ENCODE results near the gene KIF21B.

The KIF21B gene

GRCh38 chr1:201026836-201027235 is 3.3 kb upstream of the KIF21B start:
- no peak for TF ChIP-seq CTCF (IDR thresholded peaks at IDR 0.05; ENCODE audit: low read depth, low read length)
- in situ Hi-C loops (cut with HindIII; ENCODE audit: low sequenced_read_pairs), result no loop called here
- no peak overlapping the region for H3K4me3 ChIP-seq (ENCODE audit: low read depth, low read length)
- DNase-seq (ENCODE audit: low read depth, low spot score), result no peak

GRCh38 chr1:201026234-201026633 is 2.7 kb upstream of the KIF21B start:
- in situ Hi-C loops (cut with HindIII; ENCODE audit: low sequenced_read_pairs), result no loop called here
- DNase-seq (ENCODE audit: low read depth, low spot score), result no peak
- no peak overlapping the region for H3K4me3 ChIP-seq (ENCODE audit: low read depth, low read length)
- no peak for TF ChIP-seq CTCF (IDR thresholded peaks at IDR 0.05; ENCODE audit: low read depth, low read length)

- in situ Hi-C loops (cut with HindIII; ENCODE audit: low sequenced_read_pairs), result no loop called here
- peak; percentile 72 for DNase-seq (ENCODE audit: low read depth, low spot score)
- H3K4me3 ChIP-seq (ENCODE audit: low read depth, low read length), result no peak overlapping the region
- peak; percentile 56 for TF ChIP-seq CTCF (IDR thresholded peaks at IDR 0.05; ENCODE audit: low read depth, low read length)
These were observed 2.1 kb upstream of the KIF21B start for GRCh38 chr1:201025571-201026002.

GRCh38 chr1:201024625-201024998 is 1.1 kb upstream of the KIF21B start:
- no peak for TF ChIP-seq CTCF (IDR thresholded peaks at IDR 0.05; ENCODE audit: low read depth, low read length)
- DNase-seq (ENCODE audit: low read depth, low spot score), result no peak
- in situ Hi-C loops (cut with HindIII; ENCODE audit: low sequenced_read_pairs), result no loop called here
- H3K4me3 ChIP-seq (ENCODE audit: low read depth, low read length), result no peak overlapping the region

GRCh38 chr1:201023920-201024624 is 558 bp upstream of the KIF21B start:
- in situ Hi-C loops (cut with HindIII; ENCODE audit: low sequenced_read_pairs), result no loop called here
- no peak overlapping the region for H3K4me3 ChIP-seq (ENCODE audit: low read depth, low read length)
- no peak for TF ChIP-seq CTCF (IDR thresholded peaks at IDR 0.05; ENCODE audit: low read depth, low read length)
- no peak for DNase-seq (ENCODE audit: low read depth, low spot score)

GRCh38 chr1:201022820-201023516 is 546 bp downstream of the KIF21B start:
- TF ChIP-seq CTCF (IDR thresholded peaks at IDR 0.05; ENCODE audit: low read depth, low read length), result peak; percentile 3
- in situ Hi-C loops (cut with HindIII; ENCODE audit: low sequenced_read_pairs), result no loop called here
- peak overlapping the region; percentile 39 for H3K4me3 ChIP-seq (ENCODE audit: low read depth, low read length)
- no peak for DNase-seq (ENCODE audit: low read depth, low spot score)

Measured in astrocyte of the spinal cord (primary cell).